H1 (cell line): ENCODE data around the gene ZNF333. TPM values are rescaled to one million over a fixed set of nuclear protein-coding genes. Genes with fewer than 3 reads are reported as not detected.

Experiments used
- ASH2L ChIP-seq: fragments of 200-600, 300-600 bp; sonication (generic); IDR thresholded peaks from one replicate; pipeline ENCODE4 v1.7.1; 2017; ENCODE audit warnings: low read length
- ATF2 ChIP-seq: IDR thresholded peaks from 2 replicates; pipeline ENCODE4 v1.6.1; 2012; ENCODE audit warnings: low read length, inconsistent platforms
- ATF3 ChIP-seq: IDR thresholded peaks from 2 replicates; pipeline ENCODE4 v1.6.1; 2011; ENCODE audit warnings: low read depth, mild to moderate bottlenecking, low read length; ENCODE audit not compliant: insufficient read depth
- BRCA1 ChIP-seq: IDR thresholded peaks from 2 replicates; pipeline ENCODE4 v1.6.1; 2012; ENCODE audit warnings: low read depth, low read length, improper control_type of control experiment
- CTBP2 ChIP-seq: IDR thresholded peaks from 2 replicates; pipeline ENCODE4 v1.7.0; 2011; ENCODE audit warnings: borderline replicate concordance, mild to moderate bottlenecking, moderate library complexity, mixed read lengths, low read length; ENCODE audit not compliant: insufficient read depth, insufficient read length
- CTCF ChIP-seq, 3 experiments: IDR thresholded peaks; 1 replicate in 2 of 3; 2 replicates in 1 of 3; pipeline versions ENCODE4 v1.5.1 to v1.6.1; 2011; ENCODE audit warnings: low read length in 3 of 3, mild to moderate bottlenecking in 3 of 3, inconsistent platforms in 2 of 3, low read depth in 1 of 3, moderate library complexity in 1 of 3; ENCODE audit not compliant: insufficient read depth in 1 of 3; ENCODE audit errors: control extremely low read depth in 1 of 3
- E2F6 ChIP-seq: IDR thresholded peaks from 2 replicates; pipeline ENCODE4 v1.6.1; 2012; ENCODE audit warnings: inconsistent platforms
- HDAC2 ChIP-seq, 2 experiments: fragments of 300-600 bp in 1 of 2; sonication (generic) in 1 of 2; IDR thresholded peaks; 2 replicates each; pipeline ENCODE4 v1.6.1; 2011 to 2012; ENCODE audit warnings: low read depth in 2 of 2, low read length in 2 of 2, mild to moderate bottlenecking in 2 of 2, moderate library complexity in 2 of 2, borderline replicate concordance in 1 of 2, inconsistent platforms in 1 of 2
- HDAC6 ChIP-seq: IDR thresholded peaks from one replicate; pipeline ENCODE4 v1.7.1; 2012; ENCODE audit warnings: low read depth, mild to moderate bottlenecking, inconsistent platforms, low read length, moderate library complexity
- MAFK ChIP-seq: IDR thresholded peaks from 2 replicates; pipeline ENCODE4 v1.6.1; 2012; ENCODE audit warnings: low read depth, mild to moderate bottlenecking, improper control_type of control experiment, low read length
- PHF8 ChIP-seq: fragments of 200-600 bp; sonication (generic); conservative IDR thresholded peaks from 2 replicates; pipeline ENCODE4 v1.7.1; 2012; ENCODE audit warnings: low read depth, mild to moderate bottlenecking, inconsistent platforms, low read length, moderate library complexity
- POU5F1 ChIP-seq: IDR thresholded peaks from 2 replicates; pipeline ENCODE4 v1.6.1; 2011; ENCODE audit warnings: low read depth, mild to moderate bottlenecking, low read length, moderate library complexity
- RBBP5 ChIP-seq: IDR thresholded peaks from 2 replicates; pipeline ENCODE4 v1.7.1; 2012; ENCODE audit warnings: low read depth, mild to moderate bottlenecking, inconsistent platforms, low read length, moderate library complexity, borderline replicate concordance
- SAP30 ChIP-seq: fragments of 300-600 bp; sonication (generic); IDR thresholded peaks from 2 replicates; pipeline ENCODE4 v1.7.1; 2012; ENCODE audit warnings: low read length, moderate library complexity, mild to moderate bottlenecking, inconsistent platforms; ENCODE audit not compliant: insufficient read depth, insufficient replicate concordance
- SIN3A ChIP-seq, 2 experiments: IDR thresholded peaks in 1 of 2; conservative IDR thresholded peaks in 1 of 2; 2 replicates each; pipeline ENCODE4 v1.6.1; 2011 to 2012; ENCODE audit warnings: low read length in 2 of 2, improper control_type of control experiment in 1 of 2, low read depth in 1 of 2, mild to moderate bottlenecking in 1 of 2
- SIRT6 ChIP-seq: IDR thresholded peaks from one replicate; pipeline ENCODE4 v1.7.1; 2012; ENCODE audit warnings: low read length, inconsistent platforms
- SP2 ChIP-seq: IDR thresholded peaks from 2 replicates; pipeline ENCODE4 v1.6.1; 2012; ENCODE audit warnings: mild to moderate bottlenecking, low read length, inconsistent platforms
- TAF1 ChIP-seq: IDR thresholded peaks from 2 replicates; pipeline ENCODE4 v1.6.1; 2011; ENCODE audit warnings: mild to moderate bottlenecking, low read depth, low read length
- TBP ChIP-seq: IDR thresholded peaks from 2 replicates; pipeline ENCODE4 v1.6.1; 2011; ENCODE audit warnings: low read depth, low read length, improper control_type of control experiment
- polyA plus RNA-seq, 7 experiments: library from polyadenylated mRNA; depleted of rRNA in 3 of 7; stranded (reverse) in 5 of 7; unstranded in 2 of 7; fragments of >200 nt in 5 of 7; fragments of 200-250 nt in 2 of 7; gene quantifications; 1 replicate in 5 of 7; 2 replicates in 1 of 7; 4 replicates in 1 of 7; pipeline versions ENCODE4 v1.2.1 to v1.2.3, GENCODE V29; 2011 to 2013; ENCODE audit warnings: missing spikeins in 2 of 7, mixed read lengths in 2 of 7
- total RNA-seq: library from RNA; stranded (reverse); fragmentation: NEBNext Ultra II Directional; extraction: Animal tissue kit (Norgen Biotek cat#: 25700); gene quantifications from 2 replicates; pipeline ENCODE4 v1.2.1, GENCODE V29; 2021

Gene ZNF333
- total and polyA plus RNA-seq, 2 of the 8 experiments (the other 6 are each of a cell fraction or from before 2014, with no cell fraction given): 7.3 to 8.4 TPM

- TF ChIP-seq ASH2L: peak; percentile 55
- TF ChIP-seq SIRT6: no peak
- TF ChIP-seq CTBP2: no peak
- no peak for TF ChIP-seq MAFK
- TF ChIP-seq SP2: no peak
- TF ChIP-seq BRCA1: no peak
- TF ChIP-seq SAP30: no peak
- peak; percentile 28; the same call in 1 of the 2 replicates for TF ChIP-seq POU5F1
- TF ChIP-seq TAF1: peak; percentile 48
- peak; percentile 62; the same call in 1 of the 2 replicates for TF ChIP-seq RBBP5
- no peak for TF ChIP-seq CTCF (IDR thresholded peaks at IDR 0.05; ENCODE audit: control extremely low read depth in 1 of 3, insufficient read depth in 1 of 3, low read depth in 1 of 3, low read length in 3 of 3)
- TF ChIP-seq PHF8: no peak
- TF ChIP-seq ATF2: no peak
- TF ChIP-seq SIN3A (conservative IDR thresholded peaks at IDR 0.05 in 1 of 2, IDR thresholded peaks at IDR 0.05 in 1 of 2; ENCODE audit: low read depth in 1 of 2, low read length in 2 of 2): no peak
- TF ChIP-seq TBP: peak; percentile 60
- TF ChIP-seq ATF3: no peak
- no peak for TF ChIP-seq HDAC6
- peak; percentile 37 for TF ChIP-seq E2F6
- TF ChIP-seq HDAC2 (IDR thresholded peaks at IDR 0.05; ENCODE audit: borderline replicate concordance in 1 of 2, low read depth in 2 of 2, low read length in 2 of 2): 0 out of 4 replicates have a peak, but pooled peaks have one; percentile 38 to 39
Measured at GRCh38 chr19:14758816-14759215, 69.0 kb downstream of the ZNF333 start (continued).
